Astrocyte (in vitro differentiated cells and primary cell): ENCODE data around the gene RP2. TPM values are rescaled to one million over a fixed set of nuclear protein-coding genes. Genes with fewer than 3 reads are reported as not detected.

Experiments used
- DNase-seq: peaks from one replicate; pipeline ENCODE4 v3.0.0-alpha.2; 2010; ENCODE audit warnings: low read depth
- FAIRE-seq: peaks from 2 replicates; lab custom pipeline; 2011; peaks lifted over from hg19 to GRCh38; lab: Jason Lieb, UNC
- H2AFZ ChIP-seq: 2 replicates; pipeline ENCODE4 v1.6.0; 2012; ENCODE audit warnings: low read depth, low read length, inconsistent platforms
- H3K27ac ChIP-seq: 2 replicates; pipeline ENCODE4 v1.5.1; 2011; ENCODE audit warnings: low read depth, low read length, inconsistent platforms
- H3K27me3 ChIP-seq: 2 replicates; pipeline ENCODE4 v1.6.0; 2011; ENCODE audit warnings: low read length, inconsistent platforms; ENCODE audit not compliant: insufficient read depth
- H3K36me3 ChIP-seq: 2 replicates; pipeline ENCODE4 v1.5.1; 2011; ENCODE audit warnings: low read length, inconsistent platforms; ENCODE audit not compliant: insufficient read depth
- H3K4me1 ChIP-seq: 2 replicates; pipeline ENCODE4 v1.5.1; 2011; ENCODE audit warnings: low read length, inconsistent platforms; ENCODE audit not compliant: insufficient read depth
- H3K4me2 ChIP-seq: 2 replicates; pipeline ENCODE4 v1.6.0; 2012; ENCODE audit warnings: low read length, inconsistent platforms
- H3K4me3 ChIP-seq: 2 replicates; pipeline ENCODE4 v1.5.1; 2011; ENCODE audit warnings: low read depth, mild to moderate bottlenecking, low read length, inconsistent platforms; ENCODE audit not compliant: insufficient read depth
- H3K79me2 ChIP-seq: 2 replicates; pipeline ENCODE4 v1.6.0; 2012; ENCODE audit warnings: mild to moderate bottlenecking, low read length, inconsistent platforms; ENCODE audit not compliant: insufficient read depth
- H3K9ac ChIP-seq: 2 replicates; pipeline ENCODE4 v1.6.0; 2012; ENCODE audit warnings: mild to moderate bottlenecking, low read length, inconsistent platforms
- H3K9me3 ChIP-seq: 2 replicates; pipeline ENCODE4 v1.5.1; 2012; ENCODE audit warnings: low read depth, mild to moderate bottlenecking, low read length, inconsistent platforms; ENCODE audit not compliant: insufficient read depth
- H4K20me1 ChIP-seq: 2 replicates; pipeline ENCODE4 v1.6.0; 2012; ENCODE audit warnings: low read length, inconsistent platforms; ENCODE audit not compliant: insufficient read depth
- H3K27ac Mint-ChIP-seq: one replicate; pipeline ENCODE4 v1.8.0; 2021; ENCODE audit warnings: mild to moderate bottlenecking, mixed read lengths; ENCODE audit not compliant: unreplicated experiment
- H3K27me3 Mint-ChIP-seq: one replicate; pipeline ENCODE4 v1.8.0; 2021; ENCODE audit warnings: low read depth, mixed read lengths; ENCODE audit not compliant: unreplicated experiment
- H3K36me3 Mint-ChIP-seq: one replicate; pipeline ENCODE4 v1.8.0; 2021; ENCODE audit warnings: low read depth, mixed read lengths; ENCODE audit not compliant: unreplicated experiment
- H3K4me1 Mint-ChIP-seq: one replicate; pipeline ENCODE4 v1.8.0; 2021; ENCODE audit warnings: low read depth, mixed read lengths; ENCODE audit not compliant: unreplicated experiment
- H3K4me3 Mint-ChIP-seq: one replicate; pipeline ENCODE4 v1.8.0; 2021; ENCODE audit warnings: mild to moderate bottlenecking, moderate library complexity, mixed read lengths; ENCODE audit not compliant: unreplicated experiment
- H3K9me3 Mint-ChIP-seq: one replicate; pipeline ENCODE4 v1.8.0; 2021; ENCODE audit warnings: mild to moderate bottlenecking, mixed read lengths; ENCODE audit not compliant: unreplicated experiment
- CTCF ChIP-seq: IDR thresholded peaks from 2 replicates; pipeline ENCODE4 v1.5.1; 2011; ENCODE audit warnings: low read depth, mild to moderate bottlenecking, inconsistent platforms, low read length, moderate library complexity; ENCODE audit not compliant: insufficient read depth
- EZH2 ChIP-seq: IDR thresholded peaks from 2 replicates; pipeline ENCODE4 v1.6.1; 2012; ENCODE audit warnings: mild to moderate bottlenecking, low read length, inconsistent platforms; ENCODE audit not compliant: insufficient read depth
- total RNA-seq: library from RNA; stranded (reverse); gene quantifications from 2 replicates; pipeline ENCODE4 v1.2.1, GENCODE V29; 2021

Gene RP2
- total RNA-seq, 1 donor from 2014 or later = 20.5 TPM

GRCh38 chrX:46837558-46838485 is 979 bp downstream of the RP2 start:
- Histone ChIP-seq H3K79me2 (peaks cover 52% of the 10 kb centered on the region), H3K27me3 (no peaks in the 10 kb centered on the region), H3K36me3 (peaks cover 2% of the 10 kb centered on the region), H4K20me1 (no peaks in the 10 kb centered on the region), H3K9ac (peak overlapping the region; percentile 98), H3K4me1 (peaks cover 14% of the 10 kb centered on the region), H3K27ac (peak overlapping the region; percentile 90), H3K9me3 (no peaks in the 10 kb centered on the region), H2AFZ (peak overlapping the region; percentile 73), H3K4me2 (peak overlapping the region; percentile 86), H3K4me3 (peak overlapping the region; percentile 96)
- H3K27me3 Mint-ChIP-seq = no peaks in the 10 kb centered on the region
- DNase-seq = peak; percentile 25
- H3K4me1 Mint-ChIP-seq = peaks cover 5% of the 10 kb centered on the region
- FAIRE-seq = peak; percentile 64
- H3K4me3 Mint-ChIP-seq = peak overlapping the region; percentile 98
- no peaks in the 10 kb centered on the region for H3K9me3 Mint-ChIP-seq
- no peaks in the 10 kb centered on the region for H3K36me3 Mint-ChIP-seq
- peak overlapping the region; percentile 96 for H3K27ac Mint-ChIP-seq
- TF ChIP-seq EZH2 (no peak), CTCF (no peak)

- peaks cover 2% of the 10 kb centered on the region for H3K36me3 ChIP-seq
- H3K27ac ChIP-seq = peak overlapping the region; percentile 90
- H3K27me3 ChIP-seq = no peaks in the 10 kb centered on the region
- H3K9me3 Mint-ChIP-seq = no peaks in the 10 kb centered on the region
- H3K79me2 ChIP-seq = peaks cover 56% of the 10 kb centered on the region
- no peaks in the 10 kb centered on the region for H4K20me1 ChIP-seq
- H3K9me3 ChIP-seq = no peaks in the 10 kb centered on the region
- FAIRE-seq (peak; percentile 73), DNase-seq (no peak)
- H3K36me3 Mint-ChIP-seq = no peaks in the 10 kb centered on the region
- H3K27ac Mint-ChIP-seq = peak overlapping the region; percentile 34
- H3K9ac ChIP-seq = peak overlapping the region; percentile 98
- peaks cover 5% of the 10 kb centered on the region for H3K4me1 Mint-ChIP-seq
- H3K27me3 Mint-ChIP-seq = no peaks in the 10 kb centered on the region
- TF ChIP-seq EZH2 (no peak), CTCF (no peak)
- H3K4me2 ChIP-seq = peak overlapping the region; percentile 86
- peak overlapping the region; percentile 98 for H3K4me3 Mint-ChIP-seq
- peak overlapping the region; percentile 96 for H3K4me3 ChIP-seq
- H2AFZ ChIP-seq = no peak overlapping the region
- H3K4me1 ChIP-seq = peaks cover 14% of the 10 kb centered on the region
These were observed 1.6 kb downstream of the RP2 start for GRCh38 chrX:46838486-46838870.
